Astrocyte (in vitro differentiated cells and primary cell): Measurements from ENCODE around the gene P2RX4.

ENCODE experiments used
- CTCF ChIP-seq: IDR thresholded peaks from 2 replicates; pipeline ENCODE4 v1.5.1; 2011; ENCODE audit warnings: low read depth, mild to moderate bottlenecking, inconsistent platforms, low read length, moderate library complexity; ENCODE audit not compliant: insufficient read depth
- EZH2 ChIP-seq: IDR thresholded peaks from 2 replicates; pipeline ENCODE4 v1.6.1; 2012; ENCODE audit warnings: mild to moderate bottlenecking, low read length, inconsistent platforms; ENCODE audit not compliant: insufficient read depth

GRCh38 chr12:121274036-121274763 is 64.3 kb downstream of the P2RX4 start:
- TF ChIP-seq EZH2 (no peak), CTCF (no peak)
